Activated T-helper 1 cell treated with anti-CD3 and anti-CD28 coated beads, Interleukin-2, amount 50 U/mL, for 16 hours (primary cell): ENCODE results near the gene CHAF1B.
"Not testable (repeated sequence)": the region's sequence is repeated elsewhere in the genome, so short reads cannot be mapped to it uniquely, and the experiment has no call there.

Source experiments
- DNase-seq, 2 donors: peaks; one replicate each; pipeline ENCODE4 v3.0.0-alpha.2; 2020; ENCODE audit warnings: low read depth in 1 of 2, low spot score in 1 of 2

CHAF1B gene

DNA sequence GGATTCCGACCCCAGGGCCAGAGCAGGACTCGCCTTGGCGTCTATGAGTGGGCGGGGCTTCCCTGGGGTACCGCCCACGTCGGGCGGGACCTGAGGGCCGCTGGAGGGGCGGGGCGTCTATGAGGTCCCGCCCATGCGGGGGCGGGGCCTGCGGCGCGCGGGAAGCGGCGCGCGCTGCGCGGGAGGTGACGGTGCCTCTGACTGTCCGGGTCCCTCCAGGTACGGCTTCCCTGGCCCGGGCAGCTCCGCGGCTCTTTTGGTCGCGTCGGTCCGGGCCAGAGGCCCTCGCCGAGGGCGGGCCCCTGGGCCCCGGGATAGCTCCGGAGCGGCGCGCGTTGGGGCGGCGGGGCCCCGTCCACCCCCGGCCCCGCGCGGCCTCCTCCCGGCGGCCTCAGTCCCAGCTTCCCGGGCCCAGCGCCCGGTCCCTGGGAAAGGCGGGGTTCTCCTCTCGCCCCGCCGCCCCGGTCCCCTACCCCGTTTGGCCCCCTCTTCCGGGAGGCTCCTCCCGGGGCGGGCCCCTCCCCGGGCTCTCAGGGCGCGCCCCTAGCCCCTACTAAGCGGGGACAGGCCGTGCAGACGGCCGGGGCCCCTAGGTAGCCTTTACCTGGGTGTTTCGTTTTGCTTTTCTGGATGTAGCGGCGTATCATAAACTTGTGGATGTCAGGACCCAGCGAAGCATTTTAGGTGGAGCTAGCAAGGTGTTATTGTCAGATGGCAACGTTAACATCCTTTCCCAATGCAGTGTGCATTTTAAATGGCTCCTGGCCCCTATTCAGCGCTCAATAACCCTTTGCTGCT is at the start of gene CHAF1B:
CHAF1B (plus strand) TSS at position 160 of the 798 bp plus-strand sequence. CDS start 745 bp downstream, outside the sequence.
- DNase-seq: peak; percentile 52 to 76

DNA sequence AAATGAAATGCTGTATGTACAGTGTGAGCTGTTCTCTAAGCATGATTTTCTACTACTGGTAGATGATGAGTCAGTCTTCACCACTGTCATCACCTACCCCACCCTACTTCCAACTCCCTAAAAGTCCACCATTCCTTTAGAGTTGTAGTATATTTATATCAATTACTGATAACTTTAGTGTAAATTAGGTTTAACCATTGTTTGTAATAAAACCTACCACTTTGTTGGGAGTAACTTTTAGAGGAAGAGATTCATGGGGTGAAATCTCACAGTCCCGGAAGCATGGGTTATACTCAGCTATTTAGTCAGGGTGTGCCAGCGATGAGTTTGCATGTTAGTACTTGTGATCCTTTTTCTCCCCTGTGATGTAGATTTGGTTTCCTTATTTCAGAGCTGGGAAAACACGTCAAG is 48.1 kb upstream of the CHAF1B start:
- no peak for DNase-seq

DNA sequence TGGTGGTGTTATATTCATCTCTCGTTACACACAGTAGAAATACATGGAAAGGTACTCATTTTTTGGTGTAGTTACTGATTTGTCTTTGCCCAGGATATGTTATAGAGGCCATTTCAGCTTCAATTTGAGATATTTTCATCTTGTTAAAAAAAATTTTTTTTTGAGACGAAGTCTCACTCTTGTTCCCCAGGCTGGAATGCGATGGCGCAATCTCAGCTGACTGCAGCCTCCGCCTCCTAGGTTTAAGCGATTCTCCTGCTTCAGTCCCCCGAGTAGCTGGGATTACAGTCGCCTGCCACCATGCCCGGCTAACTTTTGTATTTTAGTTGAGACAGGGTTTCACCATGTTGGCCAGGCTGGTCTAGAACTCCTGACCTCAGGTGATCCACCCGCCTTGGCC is 46.2 kb upstream of the CHAF1B start:
- no peak for DNase-seq

- DNase-seq: not testable (repeated sequence)
Measured at GRCh38 chr21:36342581-36342980, 42.6 kb upstream of the CHAF1B start.

GRCh38 chr21:36344931-36345330 is 40.3 kb upstream of the CHAF1B start:
- no peak for DNase-seq

GRCh38 chr21:36347278-36347961 is 37.8 kb upstream of the CHAF1B start:
- no peak for DNase-seq

GRCh38 chr21:36347962-36348328 is 37.2 kb upstream of the CHAF1B start:
- no peak for DNase-seq

DNA sequence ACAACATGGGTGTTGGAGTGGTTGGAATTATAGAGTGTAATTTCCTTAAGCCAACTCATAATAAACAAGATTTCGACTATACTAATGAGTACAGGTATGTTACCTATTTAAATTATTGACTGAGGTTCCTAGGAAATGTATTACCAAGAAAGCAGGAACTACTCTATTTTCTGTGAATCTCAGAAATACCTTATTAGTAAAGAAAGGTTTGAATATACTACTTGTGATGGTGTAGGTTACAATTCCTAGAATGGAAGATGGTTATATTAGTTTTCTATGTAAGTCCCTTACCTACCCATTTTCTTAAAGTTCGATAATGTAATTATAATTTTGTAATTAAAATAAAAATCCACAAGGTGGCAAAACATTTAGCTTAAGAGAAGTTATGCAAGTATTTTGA is 35.9 kb upstream of the CHAF1B start:
- DNase-seq: no peak

GRCh38 chr21:36350282-36350910 is 34.8 kb upstream of the CHAF1B start:
- DNase-seq: no peak

DNA sequence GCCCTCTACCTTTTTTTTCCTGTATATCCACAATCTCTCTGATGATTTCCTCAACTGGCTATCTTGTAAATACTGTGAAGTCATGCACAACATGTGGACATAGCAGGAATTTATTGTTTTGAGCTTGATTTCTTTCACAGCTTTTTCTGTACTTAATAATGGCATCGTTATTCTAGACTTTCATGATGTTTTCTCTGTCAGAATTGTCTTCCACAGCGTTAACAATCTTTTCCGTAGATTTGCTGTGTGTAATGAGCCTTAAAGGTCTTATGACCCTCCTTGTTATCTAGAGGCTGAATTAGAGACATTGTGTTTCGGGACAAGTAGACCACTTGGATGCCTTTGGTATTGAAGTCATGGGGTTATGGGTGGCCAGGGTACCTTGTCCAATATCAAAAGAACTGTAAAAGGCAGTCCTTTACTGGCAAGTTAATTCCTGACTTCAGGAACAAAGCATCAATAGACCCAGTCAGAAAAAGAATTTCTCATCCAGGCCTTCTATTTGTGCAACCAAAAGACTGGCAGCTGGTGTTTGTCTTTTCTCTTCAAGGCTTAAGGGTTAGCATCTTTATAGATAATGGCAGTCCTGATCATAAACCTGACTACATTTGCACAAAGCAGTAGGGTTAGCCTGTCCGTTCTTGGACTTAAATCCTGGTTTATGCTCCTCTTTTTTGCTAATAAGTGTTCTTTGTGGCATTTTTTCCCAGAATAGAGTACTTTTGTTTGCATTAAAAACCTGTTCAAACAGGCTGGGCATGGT is 30.1 kb upstream of the CHAF1B start:
- no peak for DNase-seq

- no peak for DNase-seq
Measured at GRCh38 chr21:36355868-36356267, 29.3 kb upstream of the CHAF1B start.

- no peak for DNase-seq
Measured at GRCh38 chr21:36359185-36359584, 26.0 kb upstream of the CHAF1B start.

GRCh38 chr21:36369064-36369685 is 16.0 kb upstream of the CHAF1B start:
- no peak for DNase-seq

DNA sequence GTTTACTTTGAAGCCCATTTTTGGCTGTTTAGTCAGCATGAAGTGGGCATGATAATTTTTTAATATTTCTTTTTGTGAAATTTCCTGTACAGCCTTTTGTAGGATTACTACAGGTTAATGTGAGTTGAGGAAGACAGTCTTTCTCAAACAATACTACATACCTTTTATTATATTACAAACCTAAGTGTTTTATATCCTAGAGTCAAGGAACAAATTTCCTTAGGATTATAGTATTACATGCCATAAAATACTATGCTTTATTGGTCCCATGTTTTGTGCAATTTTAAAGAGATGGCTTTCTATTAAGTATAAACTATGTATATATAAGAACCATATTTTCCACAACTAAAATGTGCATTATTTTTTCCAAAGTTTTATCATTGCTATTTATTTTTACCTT is 9.2 kb upstream of the CHAF1B start:
- DNase-seq: no peak

DNA sequence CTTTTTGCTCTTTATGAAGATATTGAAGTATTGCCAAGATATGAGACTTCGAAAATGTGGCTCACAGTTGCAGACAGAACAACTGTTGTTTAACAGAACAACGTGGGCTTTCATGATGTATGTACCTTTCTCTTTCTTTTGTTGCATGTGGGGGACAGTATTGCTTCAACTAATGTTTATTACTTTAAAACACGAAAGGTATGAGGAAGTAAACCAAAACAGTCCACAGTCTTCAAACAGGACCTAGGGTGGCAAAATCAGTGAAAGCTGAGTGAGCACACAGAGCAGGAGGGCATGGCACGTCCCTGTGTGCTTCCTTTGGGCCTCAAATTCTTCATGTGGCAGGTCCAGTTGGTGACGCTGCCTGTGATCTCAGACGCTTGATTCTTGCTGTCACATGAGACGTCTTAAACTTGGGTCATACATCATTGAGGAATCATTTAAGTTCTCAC is 7.8 kb upstream of the CHAF1B start:
- no peak for DNase-seq

- no peak for DNase-seq
Measured at GRCh38 chr21:36379251-36379650, 5.9 kb upstream of the CHAF1B start.

GRCh38 chr21:36381841-36382589 is 3.2 kb upstream of the CHAF1B start:
- no peak for DNase-seq

- DNase-seq: not testable (repeated sequence)
Measured at GRCh38 chr21:36382722-36383121, 2.5 kb upstream of the CHAF1B start.

DNA sequence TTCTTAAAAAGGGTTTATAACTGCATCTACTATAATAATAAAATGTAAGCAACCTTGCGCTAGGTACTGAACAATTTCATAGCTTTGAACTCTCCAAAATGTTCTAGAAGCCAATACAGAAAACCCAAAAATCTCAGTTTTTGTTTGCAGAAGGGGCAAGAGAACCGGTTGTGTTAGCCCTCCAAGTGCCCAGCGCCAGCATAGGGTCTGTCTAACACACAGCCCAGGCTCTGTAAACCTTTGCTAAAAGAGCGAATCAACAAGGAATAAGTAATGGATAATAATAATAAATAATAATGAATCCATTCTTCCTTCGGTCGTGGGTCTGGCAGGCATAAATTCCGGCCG is 333 bp upstream of the CHAF1B start:
- DNase-seq: no peak

- no peak for DNase-seq
Measured at GRCh38 chr21:36386031-36386642, 945 bp downstream of the CHAF1B start.
